Neutrophil (primary cell): ENCODE measurements around the gene GPR34.
"Not testable (repeated sequence)": the region's sequence is repeated elsewhere in the genome, so short reads cannot be mapped to it uniquely, and the experiment has no call there.

Source experiments
- H3K27ac ChIP-seq: fragments of 200-600 bp; sonication (generic); 2 replicates; pipeline ENCODE4 v1.5.1; 2016; ENCODE audit warnings: mild to moderate bottlenecking, moderate library complexity
- H3K27me3 ChIP-seq: fragments of 200-600 bp; sonication (generic); 2 replicates; pipeline ENCODE4 v1.6.0; 2016; ENCODE audit warnings: mild to moderate bottlenecking
- H3K36me3 ChIP-seq: fragments of 200-600 bp; sonication (generic); 2 replicates; pipeline ENCODE4 v1.5.1; 2017
- H3K4me1 ChIP-seq, 2 experiments: fragments of 200-600 bp in 1 of 2; sonication (generic) in 1 of 2; 1 replicate in 1 of 2; 2 replicates in 1 of 2; pipeline versions ENCODE4 v1.5.1 to v1.6.1; 2013 to 2016; ENCODE audit warnings: low read depth in 1 of 2, low read length in 1 of 2, mild to moderate bottlenecking in 1 of 2, moderate library complexity in 1 of 2; ENCODE audit not compliant: control insufficient read depth in 1 of 2, insufficient read depth in 1 of 2
- H3K4me3 ChIP-seq, 2 experiments: fragments of 200-600 bp in 1 of 2; sonication (generic) in 1 of 2; 1 replicate in 1 of 2; 2 replicates in 1 of 2; pipeline ENCODE4 v1.5.1; 2013 to 2016; ENCODE audit warnings: low read depth in 1 of 2, low read length in 1 of 2, mild to moderate bottlenecking in 1 of 2, moderate library complexity in 1 of 2
- H3K9me3 ChIP-seq: fragments of 200-600 bp; sonication (generic); 2 replicates; pipeline ENCODE4 v1.5.1; 2016
- TF ChIP-seq, protein P1 (sequence below): fragments of 200-600 bp; sonication (generic); IDR thresholded peaks from 2 replicates; pipeline ENCODE4 v1.5.1; 2016; ENCODE audit warnings: antibody characterized with exemption

Gene GPR34

DNA sequence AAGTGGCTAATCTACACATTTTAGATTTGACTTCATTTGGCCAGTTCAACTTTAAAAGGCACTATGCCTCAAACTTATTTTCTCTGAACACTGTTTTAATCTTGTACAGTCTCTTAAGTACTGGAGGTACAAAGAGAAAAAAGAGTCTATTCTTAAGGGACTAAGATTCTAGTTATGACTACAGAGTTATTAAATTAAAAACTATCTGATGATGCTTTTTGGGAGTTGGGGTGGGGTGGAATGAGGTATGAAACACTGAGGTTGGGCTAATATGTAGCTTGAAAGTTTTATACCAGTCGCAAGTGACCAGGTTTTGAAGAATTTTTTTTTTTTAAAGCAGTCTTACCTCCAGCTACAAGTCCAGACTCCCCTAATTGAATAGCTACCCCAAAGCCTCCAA is 17.7 kb upstream of the GPR34 start:
- TF ChIP-seq, protein P1, sequence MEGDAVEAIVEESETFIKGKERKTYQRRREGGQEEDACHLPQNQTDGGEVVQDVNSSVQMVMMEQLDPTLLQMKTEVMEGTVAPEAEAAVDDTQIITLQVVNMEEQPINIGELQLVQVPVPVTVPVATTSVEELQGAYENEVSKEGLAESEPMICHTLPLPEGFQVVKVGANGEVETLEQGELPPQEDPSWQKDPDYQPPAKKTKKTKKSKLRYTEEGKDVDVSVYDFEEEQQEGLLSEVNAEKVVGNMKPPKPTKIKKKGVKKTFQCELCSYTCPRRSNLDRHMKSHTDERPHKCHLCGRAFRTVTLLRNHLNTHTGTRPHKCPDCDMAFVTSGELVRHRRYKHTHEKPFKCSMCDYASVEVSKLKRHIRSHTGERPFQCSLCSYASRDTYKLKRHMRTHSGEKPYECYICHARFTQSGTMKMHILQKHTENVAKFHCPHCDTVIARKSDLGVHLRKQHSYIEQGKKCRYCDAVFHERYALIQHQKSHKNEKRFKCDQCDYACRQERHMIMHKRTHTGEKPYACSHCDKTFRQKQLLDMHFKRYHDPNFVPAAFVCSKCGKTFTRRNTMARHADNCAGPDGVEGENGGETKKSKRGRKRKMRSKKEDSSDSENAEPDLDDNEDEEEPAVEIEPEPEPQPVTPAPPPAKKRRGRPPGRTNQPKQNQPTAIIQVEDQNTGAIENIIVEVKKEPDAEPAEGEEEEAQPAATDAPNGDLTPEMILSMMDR, result no peak
- Histone ChIP-seq H3K4me3 (no peak overlapping the region), H3K9me3 (no peaks in the 10 kb centered on the region), H3K27me3 (no peaks in the 10 kb centered on the region), H3K4me1 (no peaks in the 10 kb centered on the region), H3K36me3 (no peaks in the 10 kb centered on the region), H3K27ac (no peak overlapping the region)

DNA sequence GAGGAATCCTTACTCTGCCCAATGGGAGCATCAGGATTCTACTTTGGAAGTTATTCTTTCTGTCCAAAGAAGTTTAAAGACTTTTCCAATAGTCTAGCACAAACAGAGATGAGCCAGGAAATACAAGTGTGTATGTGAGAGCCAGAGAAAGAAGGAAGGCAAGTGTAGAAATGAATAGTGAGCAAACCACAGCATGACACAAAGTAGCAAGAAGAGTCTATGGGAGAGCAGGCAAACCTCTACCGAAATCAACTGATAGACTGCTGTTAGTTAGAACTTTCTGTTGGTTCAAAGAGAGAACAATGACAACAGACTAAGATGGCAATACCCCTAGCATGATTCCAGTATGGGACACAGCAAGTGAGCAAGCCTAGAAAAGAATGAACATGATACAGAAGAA is 16.1 kb upstream of the GPR34 start:
- no peaks in the 10 kb centered on the region for H3K27me3 ChIP-seq
- no peaks in the 10 kb centered on the region for H3K36me3 ChIP-seq
- no peak overlapping the region for H3K4me3 ChIP-seq
- H3K9me3 ChIP-seq, result no peaks in the 10 kb centered on the region
- H3K27ac ChIP-seq, result no peak overlapping the region
- TF ChIP-seq, protein P1, result no peak
- no peaks in the 10 kb centered on the region for H3K4me1 ChIP-seq

DNA sequence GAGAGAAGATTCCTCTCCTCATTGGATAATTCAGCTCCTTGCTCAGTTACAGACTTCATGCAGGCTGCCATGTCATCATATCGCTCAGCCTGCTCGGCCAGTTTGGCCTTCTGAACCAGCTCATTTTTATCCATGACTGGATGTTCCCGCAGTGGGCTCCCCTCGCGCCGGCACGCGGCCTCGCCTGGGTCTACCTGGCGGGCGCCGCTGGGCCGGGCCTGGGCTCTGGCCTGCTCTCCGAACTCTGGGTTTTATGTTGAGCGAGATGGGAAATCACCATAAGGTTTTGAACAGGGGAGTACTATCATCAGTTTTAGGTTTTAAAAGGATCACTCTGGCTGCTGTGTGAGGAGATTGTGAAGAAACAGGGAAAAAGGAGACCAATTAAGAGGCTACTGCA is 12.4 kb upstream of the GPR34 start:
- H3K27me3 ChIP-seq, H3K9me3 ChIP-seq, H3K27ac ChIP-seq, H3K4me1 ChIP-seq, H3K36me3 ChIP-seq, H3K4me3 ChIP-seq: not testable (repeated sequence)

DNA sequence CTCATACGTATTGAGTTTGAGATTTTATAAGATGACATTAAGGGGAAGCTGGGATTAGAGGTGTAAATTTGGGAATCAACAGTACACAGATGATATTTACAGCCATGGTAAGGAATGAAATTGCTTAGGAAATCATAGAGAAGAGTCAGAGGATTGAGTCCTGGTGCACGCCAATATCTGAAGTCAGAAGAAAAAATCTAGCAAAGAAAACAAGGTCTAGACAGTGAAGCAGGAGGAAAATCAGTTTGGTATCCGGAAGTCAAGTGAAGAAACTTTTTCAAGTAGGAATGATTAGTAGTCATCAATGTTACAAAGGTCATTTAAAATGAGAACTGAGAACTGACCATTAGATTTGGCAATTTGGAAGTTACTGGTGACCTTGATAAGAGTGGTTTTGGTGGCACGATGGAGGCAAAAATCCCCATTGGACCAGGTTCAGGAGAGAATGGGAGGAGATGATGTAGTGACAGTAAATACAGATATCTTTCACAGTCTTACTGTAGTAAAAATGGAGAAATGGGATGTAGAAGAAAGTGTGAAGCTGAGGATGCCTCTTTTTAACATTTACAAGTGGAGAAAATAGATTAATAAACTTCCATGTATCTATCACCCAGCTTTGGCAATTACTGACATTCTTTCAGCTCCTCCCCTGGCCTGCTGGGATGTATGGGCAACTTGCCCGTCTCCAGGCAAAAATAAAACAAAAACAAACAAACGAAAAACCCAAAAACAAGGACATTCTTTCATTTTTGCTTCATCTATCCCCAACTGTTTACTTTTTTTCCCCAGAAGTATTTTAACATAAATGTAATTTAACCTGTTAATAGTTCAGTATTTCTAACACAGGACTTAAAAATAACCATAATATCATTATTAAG is 11.4 kb upstream of the GPR34 start:
- H3K27ac ChIP-seq, result no peak overlapping the region
- H3K4me3 ChIP-seq, result no peak overlapping the region
- H3K9me3 ChIP-seq, result no peaks in the 10 kb centered on the region
- TF ChIP-seq, protein P1, result no peak
- no peaks in the 10 kb centered on the region for H3K27me3 ChIP-seq
- H3K36me3 ChIP-seq, result no peaks in the 10 kb centered on the region
- no peaks in the 10 kb centered on the region for H3K4me1 ChIP-seq

DNA sequence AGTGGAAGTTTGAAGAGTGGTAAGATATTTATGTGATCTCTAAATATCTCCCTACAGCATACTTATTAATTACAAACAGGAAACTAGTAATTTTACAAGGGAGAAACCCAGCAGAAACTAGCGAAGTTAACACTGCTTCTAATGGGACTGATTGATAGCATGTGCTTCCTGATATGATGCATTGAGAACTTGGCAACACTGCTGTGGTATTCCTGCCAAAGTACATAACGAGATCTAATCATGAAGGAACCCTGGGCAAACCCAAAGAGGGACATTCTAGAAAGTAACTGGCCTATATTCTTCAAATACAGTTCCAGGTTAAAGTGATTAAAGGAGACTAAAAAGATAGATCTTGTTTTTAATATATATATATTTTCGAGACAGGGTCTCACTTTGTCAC is 4.6 kb upstream of the GPR34 start:
- no peak overlapping the region for H3K4me3 ChIP-seq
- H3K4me1 ChIP-seq, result peaks cover 27 to 33% of the 10 kb centered on the region in 2 experiments
- H3K36me3 ChIP-seq, result no peaks in the 10 kb centered on the region
- no peaks in the 10 kb centered on the region for H3K27me3 ChIP-seq
- no peak overlapping the region for H3K27ac ChIP-seq
- TF ChIP-seq, protein P1, result no peak
- H3K9me3 ChIP-seq, result no peaks in the 10 kb centered on the region

DNA sequence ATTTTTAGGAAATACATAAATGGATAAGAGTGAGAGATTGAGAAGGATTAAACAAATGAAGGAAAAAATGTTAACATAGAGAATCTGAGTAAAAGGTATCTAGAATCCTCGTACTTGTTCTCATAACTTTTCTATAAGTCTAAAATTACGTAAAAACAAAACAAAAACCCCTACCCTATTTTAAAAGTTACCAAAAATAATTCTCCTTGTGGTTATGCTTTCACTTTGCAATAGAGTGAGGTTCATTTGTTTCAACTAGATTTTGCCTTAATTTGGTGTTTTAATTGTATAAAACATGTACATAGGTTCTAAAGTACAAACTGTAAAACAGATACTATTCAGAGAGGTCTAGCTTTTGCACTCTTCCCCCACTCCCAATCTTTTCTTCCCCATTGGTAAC is 3.8 kb upstream of the GPR34 start:
- TF ChIP-seq, protein P1, result no peak
- no peak overlapping the region for H3K4me3 ChIP-seq
- no peaks in the 10 kb centered on the region for H3K9me3 ChIP-seq
- H3K27ac ChIP-seq, result no peak overlapping the region
- H3K27me3 ChIP-seq, result no peaks in the 10 kb centered on the region
- H3K36me3 ChIP-seq, result no peaks in the 10 kb centered on the region
- H3K4me1 ChIP-seq, result peaks cover 32 to 41% of the 10 kb centered on the region in 2 experiments
